ENCODE measurements around the gene DHX34.
"Not testable (repeated sequence)": the region's sequence is repeated elsewhere in the genome, so short reads cannot be mapped to it uniquely, and the experiment has no call there.

Gene DHX34

DNA sequence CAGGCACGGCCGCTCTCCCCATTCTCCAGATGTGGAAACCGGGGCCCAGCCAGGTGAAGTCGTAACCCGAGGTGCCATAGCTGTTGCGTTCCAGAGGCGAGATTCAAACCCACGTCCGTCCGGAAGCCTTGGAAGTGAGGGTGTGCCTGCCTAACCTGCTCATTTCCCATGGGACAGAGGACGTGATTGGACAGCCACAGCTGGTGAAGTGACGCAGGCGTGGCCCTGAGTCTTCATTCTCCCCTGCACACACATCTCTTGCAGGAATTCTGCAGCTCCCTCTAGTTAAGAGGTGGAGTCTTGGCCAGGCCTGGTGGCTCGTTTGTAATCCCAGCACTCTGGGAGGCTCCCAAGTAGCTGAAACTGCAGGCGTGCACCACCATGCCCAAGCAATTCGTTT is 53.4 kb downstream of the DHX34 start:
- Histone ChIP-seq H3K9ac (ENCODE audit: low read depth, low read length) (no peak overlapping the region), H3K36me3 (ENCODE audit: control insufficient read depth, insufficient read depth, low read length) (no peaks in the 10 kb centered on the region), H3K27me3 (ENCODE audit: control insufficient read depth, insufficient read depth, low read length) (peaks cover 4% of the 10 kb centered on the region; the same call in 1 of the 2 replicates)

GRCh38 chr19:47404334-47405196 is 55.5 kb downstream of the DHX34 start:
- Histone ChIP-seq H3K27ac (ENCODE audit: low read depth, low read length) (no peak overlapping the region), H3K4me3 (ENCODE audit: low read depth, low read length) (no peak overlapping the region), H3K9ac (ENCODE audit: low read depth, low read length) (no peak overlapping the region), H3K4me1 (ENCODE audit: control insufficient read depth, insufficient read depth, low read length) (peaks cover 5% of the 10 kb centered on the region; the same call in 1 of the 2 replicates), H3K9me3 (ENCODE audit: control insufficient read depth, insufficient read depth, low read length) (no peaks in the 10 kb centered on the region), H3K27me3 (ENCODE audit: control insufficient read depth, insufficient read depth, low read length) (peaks cover 4% of the 10 kb centered on the region; the same call in 1 of the 2 replicates), H3K36me3 (ENCODE audit: control insufficient read depth, insufficient read depth, low read length) (no peaks in the 10 kb centered on the region)

More for the DNA sequence above, 53.4 kb downstream of the DHX34 start:
- peaks cover 18% of the 10 kb centered on the region for H3K4me1 ChIP-seq (ENCODE audit: control insufficient read depth, insufficient read depth, low read length)
- H3K9me3 ChIP-seq (ENCODE audit: control insufficient read depth, insufficient read depth, low read length) = no peaks in the 10 kb centered on the region
- no peak overlapping the region for H3K27ac ChIP-seq (ENCODE audit: low read depth, low read length)
- no peak overlapping the region for H3K4me3 ChIP-seq (ENCODE audit: low read depth, low read length)

DNA sequence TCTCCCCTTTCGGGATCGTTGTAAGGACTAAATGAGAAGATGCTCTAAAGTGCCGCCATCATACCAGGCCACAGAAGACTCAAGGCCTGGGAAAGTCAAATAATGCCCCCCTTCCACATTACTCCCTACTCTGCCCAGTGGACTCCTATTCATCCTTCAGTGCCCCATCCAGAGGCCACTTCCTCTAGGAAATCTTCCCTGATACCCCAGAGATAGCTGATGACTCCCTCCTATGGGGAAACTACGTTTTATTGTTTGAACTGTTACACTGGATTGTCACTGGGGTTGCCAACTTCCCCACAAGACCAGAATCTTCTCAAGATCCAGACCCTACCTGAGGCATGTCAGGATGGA is 56.1 kb downstream of the DHX34 start:
- H3K27me3 ChIP-seq (ENCODE audit: control insufficient read depth, insufficient read depth, low read length) = peaks cover 4% of the 10 kb centered on the region; the same call in 1 of the 2 replicates
- no peak overlapping the region for H3K4me3 ChIP-seq (ENCODE audit: low read depth, low read length)
- H3K9me3 ChIP-seq (ENCODE audit: control insufficient read depth, insufficient read depth, low read length) = no peaks in the 10 kb centered on the region
- H3K9ac ChIP-seq (ENCODE audit: low read depth, low read length) = no peak overlapping the region
- no peak overlapping the region for H3K27ac ChIP-seq (ENCODE audit: low read depth, low read length)
- peaks cover 5% of the 10 kb centered on the region; the same call in 1 of the 2 replicates for H3K4me1 ChIP-seq (ENCODE audit: control insufficient read depth, insufficient read depth, low read length)
- no peaks in the 10 kb centered on the region for H3K36me3 ChIP-seq (ENCODE audit: control insufficient read depth, insufficient read depth, low read length)

GRCh38 chr19:47405854-47406417 is 56.8 kb downstream of the DHX34 start:
- Histone ChIP-seq H3K9ac (ENCODE audit: low read depth, low read length) (no peak overlapping the region), H3K4me1 (ENCODE audit: control insufficient read depth, insufficient read depth, low read length) (peaks cover 5% of the 10 kb centered on the region; the same call in 1 of the 2 replicates), H3K27ac (ENCODE audit: low read depth, low read length) (no peak overlapping the region), H3K36me3 (ENCODE audit: control insufficient read depth, insufficient read depth, low read length) (no peaks in the 10 kb centered on the region), H3K4me3 (ENCODE audit: low read depth, low read length) (no peak overlapping the region; the same call in 1 of the 2 replicates), H3K9me3 (ENCODE audit: control insufficient read depth, insufficient read depth, low read length) (no peaks in the 10 kb centered on the region), H3K27me3 (ENCODE audit: control insufficient read depth, insufficient read depth, low read length) (peaks cover 4% of the 10 kb centered on the region; the same call in 1 of the 2 replicates)

DNA sequence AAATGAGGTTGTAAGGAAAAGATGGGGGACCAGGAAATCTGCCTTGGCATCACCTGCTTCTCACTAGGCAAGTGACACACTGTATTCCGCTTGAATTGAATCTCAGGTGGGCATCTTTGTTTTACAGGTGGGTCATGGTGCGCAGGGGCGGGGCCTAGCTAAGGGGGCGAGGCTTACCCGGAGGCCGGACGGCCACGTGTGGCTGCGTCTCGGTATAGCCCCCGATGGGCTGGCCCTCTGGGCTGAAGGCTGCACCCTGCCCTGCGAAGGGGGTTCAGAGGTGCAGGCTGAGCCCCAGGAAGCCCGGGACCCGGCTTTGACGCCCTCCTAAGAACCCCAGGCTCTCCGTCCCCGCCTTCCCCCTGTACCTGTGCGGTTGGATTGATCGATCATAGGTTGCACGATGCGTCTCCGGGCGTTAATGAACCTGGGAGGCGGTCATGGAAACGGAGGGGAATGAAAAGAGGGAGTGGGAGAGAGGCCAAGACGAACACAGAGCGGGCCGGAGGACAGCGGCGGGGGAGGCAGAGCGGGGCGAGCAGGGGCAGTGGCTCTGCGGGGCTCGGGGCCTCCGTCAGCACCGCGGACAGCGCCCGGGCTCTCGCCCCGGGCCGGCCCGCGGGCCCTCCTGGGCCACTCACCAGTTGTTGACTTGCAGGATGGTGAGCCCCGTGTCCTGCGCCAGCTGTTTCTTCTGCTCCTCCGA is 57.7 kb downstream of the DHX34 start:
- Histone ChIP-seq H3K27ac (ENCODE audit: low read depth, low read length) (no peak overlapping the region), H3K36me3 (ENCODE audit: control insufficient read depth, insufficient read depth, low read length) (no peaks in the 10 kb centered on the region), H3K4me3 (ENCODE audit: low read depth, low read length) (peak overlapping the region; percentile 64), H3K4me1 (ENCODE audit: control insufficient read depth, insufficient read depth, low read length) (peaks cover 5% of the 10 kb centered on the region; the same call in 1 of the 2 replicates), H3K9ac (ENCODE audit: low read depth, low read length) (no peak overlapping the region), H3K27me3 (ENCODE audit: control insufficient read depth, insufficient read depth, low read length) (peaks cover 4% of the 10 kb centered on the region; the same call in 1 of the 2 replicates), H3K9me3 (ENCODE audit: control insufficient read depth, insufficient read depth, low read length) (no peaks in the 10 kb centered on the region)

- peak overlapping the region; percentile 64 for H3K4me3 ChIP-seq (ENCODE audit: low read depth, low read length)
- no peak overlapping the region for H3K27ac ChIP-seq (ENCODE audit: low read depth, low read length)
- peaks cover 4% of the 10 kb centered on the region; the same call in 1 of the 2 replicates for H3K27me3 ChIP-seq (ENCODE audit: control insufficient read depth, insufficient read depth, low read length)
- no peaks in the 10 kb centered on the region for H3K9me3 ChIP-seq (ENCODE audit: control insufficient read depth, insufficient read depth, low read length)
- H3K4me1 ChIP-seq (ENCODE audit: control insufficient read depth, insufficient read depth, low read length) = peaks cover 5% of the 10 kb centered on the region; the same call in 1 of the 2 replicates
- no peak overlapping the region for H3K9ac ChIP-seq (ENCODE audit: low read depth, low read length)
- no peaks in the 10 kb centered on the region for H3K36me3 ChIP-seq (ENCODE audit: control insufficient read depth, insufficient read depth, low read length)
Observed at GRCh38 chr19:47407417-47407774, 58.3 kb downstream of the DHX34 start.

- Histone ChIP-seq H3K27me3 (ENCODE audit: control insufficient read depth, insufficient read depth, low read length) (peaks cover 4% of the 10 kb centered on the region; the same call in 1 of the 2 replicates), H3K9ac (ENCODE audit: low read depth, low read length) (no peak overlapping the region)
Observed at GRCh38 chr19:47408156-47408938, 59.2 kb downstream of the DHX34 start.

DNA sequence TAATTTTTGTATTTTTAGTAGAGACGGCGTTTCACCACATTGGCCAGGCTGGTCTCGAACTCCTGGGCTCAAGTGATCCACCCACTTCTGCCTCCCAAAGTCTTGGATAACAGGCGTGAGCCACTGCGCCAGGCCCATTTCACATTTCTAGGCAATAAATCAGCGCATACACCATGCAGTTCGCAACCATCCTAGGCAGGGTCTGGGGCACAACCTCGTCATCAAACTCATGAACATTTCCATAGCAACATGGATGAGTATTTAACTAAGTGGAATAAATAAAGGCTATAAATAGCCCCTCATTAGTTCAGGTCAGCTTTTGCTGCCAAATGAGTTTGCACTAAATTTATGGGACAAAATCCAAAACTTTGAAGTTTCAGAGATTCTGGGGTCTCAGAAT is 62.0 kb downstream of the DHX34 start:
- no peak overlapping the region for H3K4me3 ChIP-seq (ENCODE audit: low read depth, low read length)
- no peaks in the 10 kb centered on the region for H3K9me3 ChIP-seq (ENCODE audit: control insufficient read depth, insufficient read depth, low read length)
- peaks cover 6% of the 10 kb centered on the region; the same call in 1 of the 2 replicates for H3K36me3 ChIP-seq (ENCODE audit: control insufficient read depth, insufficient read depth, low read length)
- H3K27me3 ChIP-seq (ENCODE audit: control insufficient read depth, insufficient read depth, low read length) = peaks cover 6% of the 10 kb centered on the region
- no peak overlapping the region for H3K27ac ChIP-seq (ENCODE audit: low read depth, low read length)
- no peak overlapping the region for H3K9ac ChIP-seq (ENCODE audit: low read depth, low read length)
- peaks cover 5% of the 10 kb centered on the region; the same call in 1 of the 2 replicates for H3K4me1 ChIP-seq (ENCODE audit: control insufficient read depth, insufficient read depth, low read length)

More at GRCh38 chr19:47408156-47408938, 59.2 kb downstream of the DHX34 start:
- H3K27ac ChIP-seq (ENCODE audit: low read depth, low read length) = no peak overlapping the region
- no peaks in the 10 kb centered on the region for H3K36me3 ChIP-seq (ENCODE audit: control insufficient read depth, insufficient read depth, low read length)
- no peaks in the 10 kb centered on the region for H3K9me3 ChIP-seq (ENCODE audit: control insufficient read depth, insufficient read depth, low read length)
- no peak overlapping the region for H3K4me3 ChIP-seq (ENCODE audit: low read depth, low read length)
- peaks cover 5% of the 10 kb centered on the region; the same call in 1 of the 2 replicates for H3K4me1 ChIP-seq (ENCODE audit: control insufficient read depth, insufficient read depth, low read length)

DNA sequence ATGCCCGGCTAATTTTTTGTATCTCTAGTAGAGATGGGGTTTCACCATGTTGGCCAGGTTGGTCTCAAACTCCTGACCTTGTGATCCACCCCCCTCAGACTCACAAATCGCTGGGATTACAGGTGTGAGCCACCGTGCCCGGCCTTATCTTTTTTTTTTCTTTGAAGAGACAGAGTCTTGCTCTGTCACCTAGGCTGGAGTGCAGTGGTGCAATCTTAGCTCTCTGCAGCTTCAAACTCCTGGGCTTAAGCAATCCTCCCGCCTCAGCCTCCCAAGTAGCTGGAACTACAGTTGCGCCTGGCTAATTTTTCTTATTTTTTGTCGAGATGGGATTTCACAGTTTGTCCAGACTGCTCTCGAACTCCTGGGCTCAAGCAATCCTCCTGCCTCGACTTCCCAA is 62.6 kb downstream of the DHX34 start:
- H3K27me3 ChIP-seq (ENCODE audit: control insufficient read depth, insufficient read depth, low read length); H3K4me3 ChIP-seq (ENCODE audit: low read depth, low read length); H3K9ac ChIP-seq (ENCODE audit: low read depth, low read length); H3K4me1 ChIP-seq (ENCODE audit: control insufficient read depth, insufficient read depth, low read length); H3K27ac ChIP-seq (ENCODE audit: low read depth, low read length); H3K36me3 ChIP-seq (ENCODE audit: control insufficient read depth, insufficient read depth, low read length); H3K9me3 ChIP-seq (ENCODE audit: control insufficient read depth, insufficient read depth, low read length): not testable (repeated sequence)

- H3K4me3 ChIP-seq (ENCODE audit: low read depth, low read length) = no peak overlapping the region
- peaks cover 32% of the 10 kb centered on the region for H3K27me3 ChIP-seq (ENCODE audit: control insufficient read depth, insufficient read depth, low read length)
- peaks cover 8% of the 10 kb centered on the region for H3K4me1 ChIP-seq (ENCODE audit: control insufficient read depth, insufficient read depth, low read length)
- H3K9me3 ChIP-seq (ENCODE audit: control insufficient read depth, insufficient read depth, low read length) = no peaks in the 10 kb centered on the region
- no peak overlapping the region for H3K9ac ChIP-seq (ENCODE audit: low read depth, low read length)
- H3K36me3 ChIP-seq (ENCODE audit: control insufficient read depth, insufficient read depth, low read length) = peaks cover 6% of the 10 kb centered on the region; the same call in 1 of the 2 replicates
- H3K27ac ChIP-seq (ENCODE audit: low read depth, low read length) = no peak overlapping the region
Observed at GRCh38 chr19:47413941-47414340, 64.8 kb downstream of the DHX34 start.
